Anterior cingulate cortex (tissue), 58 donors: ENCODE measurements around the gene MTHFSD.
A peak's percentile ranks its signal among the peaks of the same experiment; 100 is the strongest.

Experiments
- DNase-seq, 58 donors: peaks; one replicate each; lab custom pipeline; 2025; lab: John Stamatoyannopoulos, UW

The MTHFSD gene

GRCh38 chr16:86572041-86572521 lies 17.0 kb upstream of the MTHFSD start:
- DNase-seq = no peak

DNA sequence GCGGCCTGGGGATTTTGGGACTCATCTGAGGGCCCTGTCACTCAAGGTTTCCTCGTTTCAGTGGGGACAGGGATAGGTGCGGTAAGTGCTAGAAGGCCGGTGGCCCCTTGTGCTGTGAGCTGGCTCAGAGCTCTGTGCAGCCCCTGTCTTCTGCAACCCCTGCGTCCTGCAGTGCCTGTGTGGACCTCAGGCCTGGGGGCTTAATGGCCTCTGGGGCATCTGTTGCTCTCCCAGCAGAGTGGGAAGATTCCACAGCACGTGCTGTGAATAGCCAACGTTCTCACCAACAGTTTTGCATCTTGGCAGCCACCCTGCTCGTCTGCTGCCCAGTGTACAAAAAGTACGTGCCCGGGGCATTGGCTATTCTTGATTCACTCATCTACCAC lies 16.5 kb upstream of the MTHFSD start:
- no peak for DNase-seq

- DNase-seq = no peak
These were observed 15.8 kb upstream of the MTHFSD start for GRCh38 chr16:86570558-86571529.

DNA sequence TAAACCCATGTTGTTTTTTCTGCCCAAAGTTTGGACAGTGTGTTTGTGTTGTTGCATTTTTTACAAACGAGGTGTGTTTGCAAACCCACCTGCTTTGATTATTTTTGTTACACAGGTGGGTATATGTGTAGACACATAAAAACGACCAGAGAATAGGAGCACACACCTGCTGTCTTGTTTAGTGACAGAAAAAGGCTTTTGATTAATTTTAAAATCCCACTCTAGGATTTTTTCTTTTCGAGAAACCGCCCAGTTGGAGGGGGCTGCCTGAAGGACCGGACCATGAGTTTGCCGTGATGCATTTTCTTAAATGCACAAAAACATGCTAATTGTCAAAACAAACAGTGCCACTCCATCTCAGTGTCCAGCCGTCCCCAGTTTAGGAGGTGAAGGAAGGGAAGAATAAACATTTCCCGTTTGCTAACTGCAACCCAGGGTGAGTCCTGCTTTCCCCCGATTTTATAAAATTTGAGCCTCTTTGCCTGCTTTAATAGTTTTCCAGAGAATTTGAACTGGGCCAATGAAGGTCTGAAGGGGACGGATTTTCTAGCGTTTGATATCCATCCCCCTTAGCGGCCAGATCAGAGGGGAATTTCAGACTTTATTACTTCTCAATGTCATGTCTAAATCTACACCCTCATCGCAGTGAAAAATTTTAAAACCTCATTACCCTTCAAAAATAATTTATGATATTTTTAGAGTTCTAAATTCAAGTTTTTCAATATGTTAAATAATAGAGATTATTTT lies 14.8 kb upstream of the MTHFSD start:
- DNase-seq = no peak

DNA sequence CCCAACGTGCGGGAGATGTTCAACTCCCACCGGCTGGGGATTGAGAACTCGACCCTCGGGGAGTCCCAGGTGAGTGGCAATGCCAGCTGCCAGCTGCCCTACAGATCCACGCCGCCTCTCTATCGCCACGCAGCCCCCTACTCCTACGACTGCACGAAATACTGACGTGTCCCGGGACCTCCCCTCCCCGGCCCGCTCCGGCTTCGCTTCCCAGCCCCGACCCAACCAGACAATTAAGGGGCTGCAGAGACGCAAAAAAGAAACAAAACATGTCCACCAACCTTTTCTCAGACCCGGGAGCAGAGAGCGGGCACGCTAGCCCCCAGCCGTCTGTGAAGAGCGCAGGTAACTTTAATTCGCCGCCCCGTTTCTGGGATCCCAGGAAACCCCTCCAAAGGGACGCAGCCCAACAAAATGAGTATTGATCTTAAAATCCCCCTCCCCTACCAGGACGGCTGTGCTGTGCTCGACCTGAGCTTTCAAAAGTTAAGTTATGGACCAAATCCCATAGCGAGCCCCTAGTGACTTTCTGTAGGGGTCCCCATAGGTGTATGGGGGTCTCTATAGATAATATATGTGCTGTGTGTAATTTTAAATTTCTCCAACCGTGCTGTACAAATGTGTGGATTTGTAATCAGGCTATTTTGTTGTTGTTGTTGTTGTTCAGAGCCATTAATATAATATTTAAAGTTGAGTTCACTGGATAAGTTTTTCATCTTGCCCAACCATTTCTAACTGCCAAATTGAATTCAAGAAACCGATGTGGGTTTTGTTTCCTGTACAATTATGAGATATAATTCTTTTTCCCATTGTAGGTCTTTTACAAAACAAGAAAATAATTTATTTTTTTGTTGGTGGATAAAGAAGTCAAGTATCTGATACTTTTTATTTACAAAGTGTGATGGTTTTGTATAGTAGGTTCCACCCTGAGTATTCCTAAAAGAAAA lies 13.9 kb upstream of the MTHFSD start:
- no peak for DNase-seq

DNA sequence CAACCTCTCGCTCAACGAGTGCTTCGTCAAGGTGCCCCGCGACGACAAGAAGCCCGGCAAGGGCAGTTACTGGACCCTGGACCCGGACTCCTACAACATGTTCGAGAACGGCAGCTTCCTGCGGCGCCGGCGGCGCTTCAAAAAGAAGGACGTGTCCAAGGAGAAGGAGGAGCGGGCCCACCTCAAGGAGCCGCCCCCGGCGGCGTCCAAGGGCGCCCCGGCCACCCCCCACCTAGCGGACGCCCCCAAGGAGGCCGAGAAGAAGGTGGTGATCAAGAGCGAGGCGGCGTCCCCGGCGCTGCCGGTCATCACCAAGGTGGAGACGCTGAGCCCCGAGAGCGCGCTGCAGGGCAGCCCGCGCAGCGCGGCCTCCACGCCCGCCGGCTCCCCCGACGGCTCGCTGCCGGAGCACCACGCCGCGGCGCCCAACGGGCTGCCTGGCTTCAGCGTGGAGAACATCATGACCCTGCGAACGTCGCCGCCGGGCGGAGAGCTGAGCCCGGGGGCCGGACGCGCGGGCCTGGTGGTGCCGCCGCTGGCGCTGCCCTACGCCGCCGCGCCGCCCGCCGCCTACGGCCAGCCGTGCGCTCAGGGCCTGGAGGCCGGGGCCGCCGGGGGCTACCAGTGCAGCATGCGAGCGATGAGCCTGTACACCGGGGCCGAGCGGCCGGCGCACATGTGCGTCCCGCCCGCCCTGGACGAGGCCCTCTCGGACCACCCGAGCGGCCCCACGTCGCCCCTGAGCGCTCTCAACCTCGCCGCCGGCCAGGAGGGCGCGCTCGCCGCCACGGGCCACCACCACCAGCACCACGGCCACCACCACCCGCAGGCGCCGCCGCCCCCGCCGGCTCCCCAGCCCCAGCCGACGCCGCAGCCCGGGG lies 12.9 kb upstream of the MTHFSD start:
- no peak for DNase-seq

- DNase-seq = no peak
These were observed 12.1 kb upstream of the MTHFSD start for GRCh38 chr16:86566966-86567700.

DNA sequence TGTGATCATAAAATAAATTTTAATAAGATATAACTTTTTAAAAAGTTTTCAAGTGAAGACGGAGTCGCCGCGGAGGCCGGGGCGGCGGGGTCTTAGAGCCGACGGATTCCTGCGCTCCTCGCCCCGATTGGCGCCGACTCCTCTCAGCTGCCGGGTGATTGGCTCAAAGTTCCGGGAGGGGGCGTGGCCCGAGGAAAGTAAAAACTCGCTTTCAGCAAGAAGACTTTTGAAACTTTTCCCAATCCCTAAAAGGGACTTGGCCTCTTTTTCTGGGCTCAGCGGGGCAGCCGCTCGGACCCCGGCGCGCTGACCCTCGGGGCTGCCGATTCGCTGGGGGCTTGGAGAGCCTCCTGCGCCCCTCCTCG lies 11.5 kb upstream of the MTHFSD start, which contains the start of gene FOXC2:
Gene FOXC2, plus strand, starts transcription at position 229 of the 365 bp plus-strand sequence. CDS start 507 bp downstream, outside the sequence.
- peak in 2 of 58 donors; percentile 3 to 22 for DNase-seq

DNA sequence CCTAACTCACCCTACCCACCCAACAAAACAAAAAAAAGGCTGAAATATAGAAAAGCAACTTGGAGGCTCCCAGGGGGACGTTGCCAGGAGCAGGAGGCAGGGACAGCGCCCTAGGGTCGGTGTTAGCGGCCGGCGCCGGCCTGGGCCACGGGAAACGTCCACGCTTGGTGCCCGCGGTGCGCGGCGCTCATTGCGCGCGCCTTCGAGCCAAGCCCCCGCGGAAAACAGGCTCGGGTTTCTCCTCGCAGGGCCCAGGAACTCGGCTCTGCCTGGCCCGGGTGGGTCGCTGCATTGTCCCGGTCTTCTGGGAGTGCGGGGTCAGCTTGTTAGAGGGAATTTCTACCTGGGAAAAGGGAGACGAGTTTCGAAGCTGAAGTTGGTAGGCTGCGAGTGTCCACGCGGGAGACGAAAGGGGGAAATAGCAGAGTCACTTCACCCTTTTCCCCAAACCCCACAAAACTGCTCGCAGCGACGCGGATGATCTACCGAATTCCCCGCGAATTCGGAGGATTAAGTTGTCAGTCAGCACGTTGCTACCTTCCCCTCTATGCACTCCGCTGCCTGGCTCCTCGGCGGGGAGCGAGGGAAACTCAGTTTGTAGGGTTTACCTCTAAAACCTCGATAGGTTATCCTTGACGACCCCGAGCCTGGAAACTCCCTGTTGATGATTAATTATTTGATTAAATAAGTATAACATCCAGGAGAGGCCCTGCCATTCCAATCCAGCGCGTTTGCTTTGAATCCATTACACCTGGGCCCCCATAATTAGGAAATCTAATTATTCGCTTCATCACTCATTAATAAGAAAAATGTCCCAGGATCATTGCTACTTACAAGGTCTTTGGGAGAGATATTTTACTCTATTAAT lies 10.8 kb upstream of the MTHFSD start:
- DNase-seq = no peak

DNA sequence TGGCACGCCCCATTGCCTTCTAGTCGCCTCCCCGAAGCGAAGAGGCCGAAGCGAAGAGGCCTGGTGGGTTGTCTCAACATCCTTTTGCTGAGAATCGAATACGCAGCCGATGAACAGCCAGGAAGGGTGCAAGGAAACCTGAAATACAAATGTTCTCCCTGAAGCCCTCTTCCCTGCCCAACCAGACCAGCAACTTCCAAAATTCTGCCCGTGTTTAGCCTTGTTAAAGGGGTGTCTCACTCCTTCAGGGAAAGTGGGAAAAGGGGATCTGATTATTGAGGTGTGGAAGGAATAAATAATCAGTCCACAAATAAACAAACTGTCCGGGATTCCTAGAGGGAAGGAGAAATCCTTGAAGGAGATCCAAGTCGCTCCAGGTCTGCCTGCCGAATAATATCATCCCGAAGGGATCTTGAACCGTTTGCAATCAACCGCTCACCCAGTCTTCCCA lies 10.2 kb upstream of the MTHFSD start:
- DNase-seq = no peak

DNA sequence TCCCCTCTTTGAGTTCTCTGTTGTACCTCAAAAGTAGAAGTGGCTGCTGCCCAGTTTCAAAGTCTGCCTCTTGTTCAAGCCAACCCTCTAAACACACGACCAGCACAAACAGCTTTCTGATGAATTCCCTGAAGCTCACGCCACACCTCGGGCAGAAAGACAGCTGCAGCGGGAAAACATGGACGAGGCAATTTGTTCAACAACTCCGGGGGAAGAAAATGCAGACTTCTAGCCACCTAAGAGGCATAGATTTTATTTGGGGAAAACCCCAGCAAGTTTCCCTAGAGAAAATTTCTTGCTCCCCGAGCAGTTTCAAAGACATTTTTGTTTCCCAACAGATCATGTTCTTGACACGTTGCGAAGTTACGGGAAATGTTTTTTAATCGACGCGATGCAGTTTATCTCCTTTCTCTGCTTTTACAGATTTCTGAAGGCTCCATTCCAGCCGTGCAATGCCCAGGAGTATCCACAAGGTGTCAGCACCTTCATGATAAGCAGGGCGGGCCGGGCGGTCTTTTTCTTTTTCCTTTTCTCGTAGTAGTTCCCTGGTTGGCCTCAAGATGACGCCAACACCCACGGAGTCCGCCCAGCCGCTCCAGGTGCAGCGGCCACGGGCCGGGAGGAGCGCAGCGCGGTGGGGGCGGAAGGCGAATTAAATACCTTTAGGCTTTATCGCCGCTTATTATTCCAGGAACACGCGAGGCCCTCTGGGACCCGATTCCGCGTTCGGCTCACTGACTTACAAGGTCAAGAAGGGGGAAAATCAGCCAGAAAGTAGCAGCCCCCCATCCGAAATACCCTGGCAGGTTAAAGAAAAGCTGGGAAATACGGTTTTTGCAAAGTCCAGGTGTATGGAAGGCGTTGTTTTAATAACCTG lies 8.7 kb upstream of the MTHFSD start:
- peak in 57 of 58 donors; percentile 14 to 91 (median 74) for DNase-seq

DNA sequence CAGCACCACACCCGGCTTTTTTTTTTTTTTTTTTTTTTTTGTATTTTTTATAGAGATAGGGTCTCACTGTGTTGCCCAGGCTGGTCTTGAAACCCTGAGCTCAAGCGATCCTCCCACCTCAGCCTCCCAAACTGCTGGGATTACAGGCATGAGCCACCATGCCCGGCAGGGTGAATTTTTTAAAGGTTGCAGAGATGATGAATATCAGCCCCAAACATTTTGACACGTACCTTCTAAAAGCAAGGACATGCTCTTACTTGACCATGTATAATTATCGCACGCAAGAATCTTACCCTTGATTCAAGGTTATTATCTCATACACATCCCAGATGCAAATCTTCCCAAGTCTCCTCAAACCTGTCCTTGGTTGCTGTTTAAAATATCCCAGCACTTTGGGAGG lies 7.3 kb upstream of the MTHFSD start:
- no peak for DNase-seq

GRCh38 chr16:86559802-86560305 lies 4.8 kb upstream of the MTHFSD start:
- no peak for DNase-seq

DNA sequence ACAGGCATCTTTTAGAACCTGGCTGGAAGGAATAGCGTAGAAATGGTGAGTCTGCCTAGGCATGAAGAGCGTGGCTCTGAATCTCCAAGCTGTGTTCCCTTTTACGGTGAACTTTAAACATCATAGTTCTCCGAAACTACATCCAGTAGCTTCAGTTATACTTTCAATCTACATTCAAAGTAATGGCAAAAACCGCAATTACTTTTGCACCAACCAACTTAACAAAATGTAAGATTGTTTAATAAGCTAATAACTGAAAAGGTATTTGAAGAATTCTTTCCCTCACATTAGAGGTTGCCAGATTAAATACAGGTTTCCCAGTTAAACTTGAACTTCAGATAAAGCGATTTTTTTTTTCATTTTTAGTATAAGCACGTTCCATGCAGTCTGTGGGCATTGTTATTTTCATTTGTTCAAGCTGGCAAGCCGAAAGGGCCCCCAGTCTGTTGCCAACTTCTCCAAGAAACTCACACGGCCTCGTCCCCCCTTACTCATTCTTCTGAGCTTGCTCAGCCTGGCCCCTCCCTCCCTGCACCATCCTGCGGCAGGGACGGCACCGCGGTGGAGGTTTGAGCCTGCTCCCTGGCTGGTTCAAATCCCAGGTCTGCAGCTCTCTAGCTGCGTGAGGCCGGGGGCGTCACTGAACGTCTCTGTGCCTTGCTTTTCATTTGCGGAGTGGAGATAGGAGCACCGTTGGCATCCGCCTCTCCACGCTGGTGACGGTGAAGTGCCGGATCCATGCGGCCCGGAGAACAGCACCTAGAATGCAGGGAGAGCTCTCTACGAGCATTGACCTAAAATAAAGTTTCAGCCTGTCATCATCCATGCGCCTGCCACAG lies 3.5 kb upstream of the MTHFSD start:
- DNase-seq = no peak

DNA sequence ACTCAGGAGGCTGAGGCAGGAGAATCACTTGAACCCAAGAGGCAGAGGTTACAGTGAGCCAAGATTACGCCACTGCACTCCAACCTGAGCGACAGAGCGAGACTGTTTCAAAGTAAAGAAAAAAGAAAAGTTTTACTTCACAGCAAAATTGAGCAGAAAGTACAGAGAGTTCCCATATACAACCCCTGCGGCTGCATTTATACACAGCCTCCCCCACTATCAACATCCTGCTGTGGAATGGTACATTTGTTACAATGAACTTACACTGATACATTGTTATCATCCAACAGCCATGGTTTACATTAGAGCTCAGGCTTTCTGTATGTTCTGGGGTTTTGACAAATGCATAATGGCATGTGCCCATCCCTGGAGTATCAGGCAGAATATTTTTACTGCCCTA lies 2.6 kb upstream of the MTHFSD start:
- DNase-seq = no peak
